ENCODE data around the gene SMAD2. TPM values are rescaled to one million over a fixed set of nuclear protein-coding genes. Genes with fewer than 3 reads are reported as not detected.

Gene SMAD2
- total and polyA plus RNA-seq, 2 of the 8 experiments (the other 6 are each of a cell fraction or from before 2014, with no cell fraction given), result 28.4 to 124 TPM

DNA sequence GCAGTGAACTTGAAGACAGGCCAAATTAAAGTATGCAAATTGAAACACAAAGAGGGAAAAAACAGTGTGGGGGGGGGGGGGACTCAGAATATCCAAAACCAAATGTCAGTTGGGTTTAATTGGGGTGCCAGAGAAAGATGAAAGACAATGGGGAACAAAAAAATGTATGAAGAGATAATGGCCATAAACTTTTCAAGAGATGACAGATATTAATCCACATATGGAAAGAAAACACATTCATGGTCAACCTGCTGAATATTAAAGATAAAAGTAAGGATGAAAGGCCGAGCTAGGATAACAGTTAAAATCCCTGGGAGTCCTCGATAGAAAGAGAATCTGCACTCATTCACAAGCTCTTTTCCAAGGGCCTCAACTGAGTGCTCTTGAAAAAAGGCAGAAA is 26.6 kb downstream of the SMAD2 start:
- Histone ChIP-seq H3K23ac (ENCODE audit: insufficient read length) (no peak overlapping the region), H4K8ac (ENCODE audit: extremely low read depth, insufficient read depth, low read length) (no peak overlapping the region), H3K36me3 (ENCODE audit: control insufficient read depth in 2 of 4, insufficient read depth in 4 of 4, low read length in 3 of 4) (peaks cover 0 to 9% (median 4%) of the 10 kb centered on the region in 4 experiments; a peak in 3 of 8 replicates), H3K23me2 (ENCODE audit: low read depth, low read length) (no peaks in the 10 kb centered on the region), H3K27me3 (replicated peaks in 1 of 4; ENCODE audit: control insufficient read depth in 3 of 4, extremely low read depth in 1 of 4, insufficient read depth in 3 of 4, low read length in 3 of 4) (no peaks in the 10 kb centered on the region), H2BK15ac (ENCODE audit: low read length) (no peak overlapping the region), H3K4me2 (ENCODE audit: insufficient read depth in 1 of 2, low read depth in 2 of 2, low read length in 2 of 2) (peak overlapping the region; percentile 21 to 59; a peak in 3 of 4 replicates), H2AK5ac (ENCODE audit: low read depth, low read length) (no peak overlapping the region), H2AFZ (ENCODE audit: low read length) (no peak overlapping the region), H4K91ac (replicated peaks; ENCODE audit: insufficient read length, low read length) (no peak overlapping the region), H3K79me1 (ENCODE audit: low read depth, low read length) (peaks cover 16% of the 10 kb centered on the region), H3K79me2 (ENCODE audit: control insufficient read depth in 1 of 2, insufficient read depth in 2 of 2, low read length in 2 of 2) (peaks cover 39 to 100% of the 10 kb centered on the region in 2 experiments), H2BK120ac (replicated peaks; ENCODE audit: low read depth, low read length) (no peak overlapping the region), H2BK20ac (ENCODE audit: low read length) (no peak overlapping the region), H3K4me3 (ENCODE audit: extremely low read depth in 1 of 4, insufficient read depth in 2 of 4, low read depth in 3 of 4, low read length in 4 of 4) (no peak overlapping the region), H3K18ac (ENCODE audit: extremely low read depth, low read length) (no peak overlapping the region), H3K4ac (replicated peaks; ENCODE audit: insufficient read length, low read depth, low read length) (no peak overlapping the region), H3K14ac (ENCODE audit: insufficient read length) (no peak overlapping the region), H2BK12ac (ENCODE audit: low read depth, low read length) (no peak overlapping the region), H3K27ac (ENCODE audit: low read depth, low read length) (no peak overlapping the region), H3K9ac (replicated peaks in 1 of 4; ENCODE audit: extremely low read depth in 1 of 4, low read depth in 3 of 4, low read length in 3 of 4) (no peak overlapping the region), H3K56ac (replicated peaks; ENCODE audit: insufficient read length, low read depth, low read length) (no peak overlapping the region), H2BK5ac (ENCODE audit: low read depth, low read length) (no peak overlapping the region), H4K20me1 (replicated peaks in 1 of 2; ENCODE audit: control insufficient read depth in 1 of 2, insufficient read depth in 2 of 2, low read length in 2 of 2) (peaks cover 5 to 14% of the 10 kb centered on the region in 2 experiments), H3K9me3 (ENCODE audit: insufficient read depth in 2 of 2, low read depth in 1 of 2, low read length in 1 of 2) (peaks cover 4 to 10% of the 10 kb centered on the region in 2 experiments; a peak in 3 of 4 replicates), H4K5ac (ENCODE audit: insufficient read length, low read depth, low read length) (no peak overlapping the region), H3K4me1 (replicated peaks in 1 of 4; ENCODE audit: control insufficient read depth in 3 of 4, insufficient read depth in 4 of 4, low read length in 3 of 4) (peaks cover 3 to 26% (median 13%) of the 10 kb centered on the region in 4 experiments; a peak in 5 of 7 replicates)
- CTCF ChIA-PET (ENCODE audit: partially characterized antibody), result interaction anchor here (3.0 kb wide), 1 partner anchor 94 kb away, joined by 19 read pairs; no protein-coding TSS in a partner anchor
- DNase-seq (ENCODE audit: low read depth in 1 of 2, low spot score in 2 of 2) (no peak), FAIRE-seq (no peak)
- 84% methylated on average over 2 of the region's 2 CpGs; no CpG with 5 or more reads in 1 of the 2 experiments for WGBS, 2 experiments (ENCODE audit: extremely low coverage in 1 of 2, insufficient coverage in 1 of 2, insufficient read length in 1 of 2, insufficient replicate concordance in 2 of 2, low coverage in 1 of 2, low lambda C conversion rate in 2 of 2, missing lambda C conversion rate in 1 of 2)
- POLR2A ChIA-PET (ENCODE audit: partially characterized antibody), result interaction anchor here (0.5 to 1.3 kb wide), 3 partner anchors 9 to 72 kb away, joined by 3 to 5 read pairs (median 4); no protein-coding TSS in a partner anchor
- TF ChIP-seq EGR1 (IDR thresholded peaks at IDR 0.05; ENCODE audit: borderline replicate concordance, low read depth, low read length) (no peak), GABPA (IDR thresholded peaks at IDR 0.05; ENCODE audit: borderline replicate concordance, insufficient read depth, low read length) (no peak), EZH2 (IDR thresholded peaks at IDR 0.05; ENCODE audit: low read depth, low read length, severe bottlenecking) (no peak), GTF2F1 (IDR thresholded peaks at IDR 0.05; ENCODE audit: borderline replicate concordance, low read depth, low read length) (no peak), POLR2AphosphoS5 (IDR thresholded peaks at IDR 0.05; ENCODE audit: low read depth, low read length) (no peak), SUZ12 (IDR thresholded peaks at IDR 0.05; ENCODE audit: low read length) (no peak), BRCA1 (IDR thresholded peaks at IDR 0.05; ENCODE audit: low read depth, low read length) (no peak), CHD2 (IDR thresholded peaks at IDR 0.05; ENCODE audit: low read length) (no peak), TAF1 (IDR thresholded peaks at IDR 0.05; ENCODE audit: low read depth, low read length) (no peak), JUN (IDR thresholded peaks at IDR 0.05; ENCODE audit: low read depth, low read length) (no peak), CBX8 (IDR thresholded peaks at IDR 0.05; ENCODE audit: borderline replicate concordance, low read depth, low read length) (no peak)
- TF ChIP-seq, protein P1, sequence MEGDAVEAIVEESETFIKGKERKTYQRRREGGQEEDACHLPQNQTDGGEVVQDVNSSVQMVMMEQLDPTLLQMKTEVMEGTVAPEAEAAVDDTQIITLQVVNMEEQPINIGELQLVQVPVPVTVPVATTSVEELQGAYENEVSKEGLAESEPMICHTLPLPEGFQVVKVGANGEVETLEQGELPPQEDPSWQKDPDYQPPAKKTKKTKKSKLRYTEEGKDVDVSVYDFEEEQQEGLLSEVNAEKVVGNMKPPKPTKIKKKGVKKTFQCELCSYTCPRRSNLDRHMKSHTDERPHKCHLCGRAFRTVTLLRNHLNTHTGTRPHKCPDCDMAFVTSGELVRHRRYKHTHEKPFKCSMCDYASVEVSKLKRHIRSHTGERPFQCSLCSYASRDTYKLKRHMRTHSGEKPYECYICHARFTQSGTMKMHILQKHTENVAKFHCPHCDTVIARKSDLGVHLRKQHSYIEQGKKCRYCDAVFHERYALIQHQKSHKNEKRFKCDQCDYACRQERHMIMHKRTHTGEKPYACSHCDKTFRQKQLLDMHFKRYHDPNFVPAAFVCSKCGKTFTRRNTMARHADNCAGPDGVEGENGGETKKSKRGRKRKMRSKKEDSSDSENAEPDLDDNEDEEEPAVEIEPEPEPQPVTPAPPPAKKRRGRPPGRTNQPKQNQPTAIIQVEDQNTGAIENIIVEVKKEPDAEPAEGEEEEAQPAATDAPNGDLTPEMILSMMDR (IDR thresholded peaks at IDR 0.05; ENCODE audit: control extremely low read depth in 1 of 3, insufficient read depth in 1 of 3, low read depth in 1 of 3, low read length in 3 of 3), result no peak
